DMS153 (cell line): ENCODE results near the gene KREMEN1.
A peak's percentile ranks its signal among the peaks of the same experiment; 100 is the strongest.

Experiments used
- DNase-seq: peaks from one replicate; lab custom pipeline; 2025; lab: John Stamatoyannopoulos, UW

The KREMEN1 gene

GRCh38 chr22:29184849-29185490 is 112.1 kb downstream of the KREMEN1 start:
- no peak for DNase-seq

- DNase-seq = no peak
Observed at GRCh38 chr22:29186302-29186701, 113.5 kb downstream of the KREMEN1 start.

- no peak for DNase-seq
Observed at GRCh38 chr22:29187831-29188230, 115.0 kb downstream of the KREMEN1 start.

GRCh38 chr22:29190051-29190450 is 117.2 kb downstream of the KREMEN1 start:
- DNase-seq = no peak

- no peak for DNase-seq
Observed at GRCh38 chr22:29190918-29191317, 118.1 kb downstream of the KREMEN1 start.

- no peak for DNase-seq
Observed at GRCh38 chr22:29193021-29193420, 120.2 kb downstream of the KREMEN1 start.

GRCh38 chr22:29194184-29194583 is 121.3 kb downstream of the KREMEN1 start:
- DNase-seq = no peak

GRCh38 chr22:29195118-29195963 is 122.5 kb downstream of the KREMEN1 start:
- DNase-seq = no peak

- DNase-seq = no peak
Observed at GRCh38 chr22:29195964-29196666, 123.3 kb downstream of the KREMEN1 start.

GRCh38 chr22:29197096-29197495 is 124.3 kb downstream of the KREMEN1 start:
- DNase-seq = no peak

- no peak for DNase-seq
Observed at GRCh38 chr22:29198240-29198639, 125.4 kb downstream of the KREMEN1 start.

- DNase-seq = no peak
Observed at GRCh38 chr22:29199702-29200400, 127.0 kb downstream of the KREMEN1 start.

GRCh38 chr22:29200901-29201300 is 128.1 kb downstream of the KREMEN1 start:
- DNase-seq = no peak

GRCh38 chr22:29201782-29202181 is 128.9 kb downstream of the KREMEN1 start:
- no peak for DNase-seq

GRCh38 chr22:29202212-29203192 is 129.7 kb downstream of the KREMEN1 start:
- DNase-seq = peak; percentile 77

- no peak for DNase-seq
Observed at GRCh38 chr22:29203488-29204454, 130.9 kb downstream of the KREMEN1 start.

- DNase-seq = no peak
Observed at GRCh38 chr22:29204455-29205183, 131.8 kb downstream of the KREMEN1 start.

- no peak for DNase-seq
Observed at GRCh38 chr22:29205252-29205593, 132.4 kb downstream of the KREMEN1 start.
